H1 (cell line): ENCODE measurements around the gene CLEC2B. TPM values are rescaled to one million over a fixed set of nuclear protein-coding genes. Genes with fewer than 3 reads are reported as not detected.

ENCODE experiments used
- CHD7 ChIP-seq: fragments of 300-600 bp; sonication (generic); IDR thresholded peaks from 2 replicates; pipeline ENCODE4 v1.7.1; 2012; ENCODE audit warnings: low read length, moderate library complexity, mild to moderate bottlenecking, inconsistent platforms; ENCODE audit not compliant: insufficient replicate concordance
- E2F6 ChIP-seq: IDR thresholded peaks from 2 replicates; pipeline ENCODE4 v1.6.1; 2012; ENCODE audit warnings: inconsistent platforms
- GTF2F1 ChIP-seq: IDR thresholded peaks from 2 replicates; pipeline ENCODE4 v1.6.1; 2012; ENCODE audit warnings: low read depth, low read length, improper control_type of control experiment, borderline replicate concordance
- JUND ChIP-seq: IDR thresholded peaks from 2 replicates; pipeline ENCODE4 v1.6.1; 2011; ENCODE audit warnings: mild to moderate bottlenecking, improper control_type of control experiment, low read length
- KDM1A ChIP-seq: fragments of 200-600, 300-600 bp; sonication (generic); IDR thresholded peaks from 2 replicates; pipeline ENCODE4 v1.7.1; 2016; ENCODE audit warnings: mild to moderate bottlenecking, low read length, borderline replicate concordance
- MAFK ChIP-seq: IDR thresholded peaks from 2 replicates; pipeline ENCODE4 v1.6.1; 2012; ENCODE audit warnings: low read depth, mild to moderate bottlenecking, improper control_type of control experiment, low read length
- NANOG ChIP-seq: IDR thresholded peaks from 2 replicates; pipeline ENCODE4 v1.6.1; 2011; ENCODE audit warnings: low read length, low read depth, mild to moderate bottlenecking, inconsistent platforms; ENCODE audit not compliant: insufficient read depth, poor library complexity, severe bottlenecking
- POLR2A ChIP-seq, 2 experiments: IDR thresholded peaks; 1 replicate in 1 of 2; 2 replicates in 1 of 2; pipeline ENCODE4 v1.6.1; 2011; ENCODE audit warnings: low read depth in 2 of 2, low read length in 2 of 2, mild to moderate bottlenecking in 2 of 2; ENCODE audit errors: control extremely low read depth in 1 of 2
- TAF1 ChIP-seq: IDR thresholded peaks from 2 replicates; pipeline ENCODE4 v1.6.1; 2011; ENCODE audit warnings: mild to moderate bottlenecking, low read depth, low read length
- TCF12 ChIP-seq: IDR thresholded peaks from 2 replicates; pipeline ENCODE4 v1.6.1; 2011; ENCODE audit warnings: low read depth, mild to moderate bottlenecking, low read length
- polyA plus RNA-seq, 7 experiments: library from polyadenylated mRNA; depleted of rRNA in 3 of 7; stranded (reverse) in 5 of 7; unstranded in 2 of 7; fragments of >200 nt in 5 of 7; fragments of 200-250 nt in 2 of 7; gene quantifications; 1 replicate in 5 of 7; 2 replicates in 1 of 7; 4 replicates in 1 of 7; pipeline versions ENCODE4 v1.2.1 to v1.2.3, GENCODE V29; 2011 to 2013; ENCODE audit warnings: missing spikeins in 2 of 7, mixed read lengths in 2 of 7
- total RNA-seq: library from RNA; stranded (reverse); fragmentation: NEBNext Ultra II Directional; extraction: Animal tissue kit (Norgen Biotek cat#: 25700); gene quantifications from 2 replicates; pipeline ENCODE4 v1.2.1, GENCODE V29; 2021

The CLEC2B gene
- total and polyA plus RNA-seq, 2 of the 8 experiments (the other 6 are each of a cell fraction or from before 2014, with no cell fraction given): not detected

- TF ChIP-seq CHD7 (no peak), GTF2F1 (peak; percentile 86), POLR2A (IDR thresholded peaks at IDR 0.05; ENCODE audit: control extremely low read depth in 1 of 2, low read depth in 2 of 2, low read length in 2 of 2) (peak; percentile 79 to 86), E2F6 (peak; percentile 63; the same call in 1 of the 2 replicates), TAF1 (peak; percentile 96), KDM1A (no peak), NANOG (peak; percentile 15), TCF12 (0 out of 2 replicates have a peak, but pooled peaks have one; percentile 10), JUND (0 out of 2 replicates have a peak, but pooled peaks have one; percentile 19), MAFK (no peak)
These were observed 41.7 kb upstream of the CLEC2B start (continued) for GRCh38 chr12:9910716-9911421.
